GM12878 (cell line): Measurements from ENCODE around the gene TRIOBP.

ENCODE experiments used
- ATF3 ChIP-seq: IDR thresholded peaks from 2 replicates; pipeline ENCODE4 v1.6.1; 2011; ENCODE audit warnings: low read depth, mild to moderate bottlenecking, low read length, moderate library complexity, borderline replicate concordance; ENCODE audit errors: extremely low read depth
- TF ChIP-seq, protein P1 (sequence below): fragments of 150-350 bp; IDR thresholded peaks from 2 replicates; pipeline ENCODE4 v1.6.1; 2016; ENCODE audit warnings: low read depth, low read length

DNA sequence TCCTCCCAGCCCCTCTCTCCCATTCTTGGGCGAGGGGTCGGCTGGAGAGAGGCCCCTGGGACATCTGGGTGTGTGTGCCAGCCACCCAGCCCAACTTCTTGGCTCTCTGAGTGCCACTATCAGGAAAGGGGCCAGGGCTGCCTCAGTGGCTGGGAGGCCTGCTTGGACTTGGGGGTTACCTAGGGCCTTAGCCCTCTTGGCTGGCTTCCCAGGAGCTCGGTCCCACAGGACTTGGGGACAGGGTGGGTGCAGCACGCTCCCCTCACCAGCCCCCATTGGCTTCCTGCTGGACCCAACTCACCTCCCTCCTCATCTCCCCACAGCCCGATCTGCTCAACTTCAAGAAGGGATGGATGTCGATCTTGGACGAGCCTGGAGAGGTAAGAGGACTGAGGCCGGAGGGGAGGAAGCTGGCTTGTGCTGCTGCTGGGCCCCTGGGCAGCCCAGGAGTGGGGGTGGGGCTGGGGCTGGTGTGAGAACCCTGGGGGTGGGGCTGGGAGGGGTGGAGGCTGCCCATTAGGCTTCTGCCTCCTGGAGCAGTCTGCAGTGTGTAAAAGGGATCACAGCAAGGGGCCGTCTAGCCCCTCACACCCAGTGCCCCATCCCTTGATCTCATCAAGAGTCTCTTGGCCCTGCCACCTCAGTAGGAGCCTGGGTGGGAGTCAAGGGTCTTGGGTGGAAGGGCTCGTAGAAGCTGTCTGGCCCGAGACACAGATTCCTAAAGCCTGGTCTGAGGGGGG is 54.8 kb downstream of the TRIOBP start:
- TF ChIP-seq ATF3 = no peak
- TF ChIP-seq, protein P1, sequence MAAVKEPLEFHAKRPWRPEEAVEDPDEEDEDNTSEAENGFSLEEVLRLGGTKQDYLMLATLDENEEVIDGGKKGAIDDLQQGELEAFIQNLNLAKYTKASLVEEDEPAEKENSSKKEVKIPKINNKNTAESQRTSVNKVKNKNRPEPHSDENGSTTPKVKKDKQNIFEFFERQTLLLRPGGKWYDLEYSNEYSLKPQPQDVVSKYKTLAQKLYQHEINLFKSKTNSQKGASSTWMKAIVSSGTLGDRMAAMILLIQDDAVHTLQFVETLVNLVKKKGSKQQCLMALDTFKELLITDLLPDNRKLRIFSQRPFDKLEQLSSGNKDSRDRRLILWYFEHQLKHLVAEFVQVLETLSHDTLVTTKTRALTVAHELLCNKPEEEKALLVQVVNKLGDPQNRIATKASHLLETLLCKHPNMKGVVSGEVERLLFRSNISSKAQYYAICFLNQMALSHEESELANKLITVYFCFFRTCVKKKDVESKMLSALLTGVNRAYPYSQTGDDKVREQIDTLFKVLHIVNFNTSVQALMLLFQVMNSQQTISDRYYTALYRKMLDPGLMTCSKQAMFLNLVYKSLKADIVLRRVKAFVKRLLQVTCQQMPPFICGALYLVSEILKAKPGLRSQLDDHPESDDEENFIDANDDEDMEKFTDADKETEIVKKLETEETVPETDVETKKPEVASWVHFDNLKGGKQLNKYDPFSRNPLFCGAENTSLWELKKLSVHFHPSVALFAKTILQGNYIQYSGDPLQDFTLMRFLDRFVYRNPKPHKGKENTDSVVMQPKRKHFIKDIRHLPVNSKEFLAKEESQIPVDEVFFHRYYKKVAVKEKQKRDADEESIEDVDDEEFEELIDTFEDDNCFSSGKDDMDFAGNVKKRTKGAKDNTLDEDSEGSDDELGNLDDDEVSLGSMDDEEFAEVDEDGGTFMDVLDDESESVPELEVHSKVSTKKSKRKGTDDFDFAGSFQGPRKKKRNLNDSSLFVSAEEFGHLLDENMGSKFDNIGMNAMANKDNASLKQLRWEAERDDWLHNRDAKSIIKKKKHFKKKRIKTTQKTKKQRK = no peak
